Stimulated activated naive CD4-positive, alpha-beta T cell treated with Interleukin-2 at 50 U/mL for 16 hours (primary cell): ENCODE data around the gene C16orf78.

Experiments
- DNase-seq: peaks from one replicate; lab custom pipeline; 2025; lab: John Stamatoyannopoulos, UW

C16orf78 gene

GRCh38 chr16:49373504-49373903 is at the start of gene C16orf78:
Gene C16orf78, plus strand, starts transcription at chr16:49373804. Its CDS starts 136 bp downstream, at chr16:49373940.
- DNase-seq: no peak

- no peak for DNase-seq
Observed at GRCh38 chr16:49324703-49325102, 48.9 kb upstream of the C16orf78 start.

- no peak for DNase-seq
Observed at GRCh38 chr16:49327466-49327865, 46.1 kb upstream of the C16orf78 start.

- DNase-seq: no peak
Observed at GRCh38 chr16:49328325-49328724, 45.3 kb upstream of the C16orf78 start.

GRCh38 chr16:49330562-49331201 is 42.9 kb upstream of the C16orf78 start:
- DNase-seq: no peak

- no peak for DNase-seq
Observed at GRCh38 chr16:49332589-49333258, 40.9 kb upstream of the C16orf78 start.

- DNase-seq: no peak
Observed at GRCh38 chr16:49333259-49333597, 40.4 kb upstream of the C16orf78 start.

GRCh38 chr16:49335828-49336227 is 37.8 kb upstream of the C16orf78 start:
- DNase-seq: no peak

- no peak for DNase-seq
Observed at GRCh38 chr16:49336581-49336980, 37.0 kb upstream of the C16orf78 start.

- DNase-seq: no peak
Observed at GRCh38 chr16:49337814-49338350, 35.7 kb upstream of the C16orf78 start.

GRCh38 chr16:49338611-49339265 is 34.9 kb upstream of the C16orf78 start:
- no peak for DNase-seq

GRCh38 chr16:49340466-49340865 is 33.1 kb upstream of the C16orf78 start:
- no peak for DNase-seq

GRCh38 chr16:49341706-49342105 is 31.9 kb upstream of the C16orf78 start:
- DNase-seq: no peak

- no peak for DNase-seq
Observed at GRCh38 chr16:49342336-49343265, 31.0 kb upstream of the C16orf78 start.

- DNase-seq: no peak
Observed at GRCh38 chr16:49343291-49343690, 30.3 kb upstream of the C16orf78 start.

- no peak for DNase-seq
Observed at GRCh38 chr16:49344401-49344800, 29.2 kb upstream of the C16orf78 start.

GRCh38 chr16:49345829-49346228 is 27.8 kb upstream of the C16orf78 start:
- no peak for DNase-seq

- no peak for DNase-seq
Observed at GRCh38 chr16:49346459-49346858, 27.1 kb upstream of the C16orf78 start.

GRCh38 chr16:49347476-49347875 is 26.1 kb upstream of the C16orf78 start:
- DNase-seq: no peak

- no peak for DNase-seq
Observed at GRCh38 chr16:49348408-49349176, 25.0 kb upstream of the C16orf78 start.
